NK-92 (cell line): ENCODE results near the gene DNAJA2.

ENCODE experiments used
- DNase-seq: peaks from one replicate; lab custom pipeline; 2025; ENCODE audit not compliant: unreplicated experiment; lab: John Stamatoyannopoulos, UW

DNAJA2 gene

DNA sequence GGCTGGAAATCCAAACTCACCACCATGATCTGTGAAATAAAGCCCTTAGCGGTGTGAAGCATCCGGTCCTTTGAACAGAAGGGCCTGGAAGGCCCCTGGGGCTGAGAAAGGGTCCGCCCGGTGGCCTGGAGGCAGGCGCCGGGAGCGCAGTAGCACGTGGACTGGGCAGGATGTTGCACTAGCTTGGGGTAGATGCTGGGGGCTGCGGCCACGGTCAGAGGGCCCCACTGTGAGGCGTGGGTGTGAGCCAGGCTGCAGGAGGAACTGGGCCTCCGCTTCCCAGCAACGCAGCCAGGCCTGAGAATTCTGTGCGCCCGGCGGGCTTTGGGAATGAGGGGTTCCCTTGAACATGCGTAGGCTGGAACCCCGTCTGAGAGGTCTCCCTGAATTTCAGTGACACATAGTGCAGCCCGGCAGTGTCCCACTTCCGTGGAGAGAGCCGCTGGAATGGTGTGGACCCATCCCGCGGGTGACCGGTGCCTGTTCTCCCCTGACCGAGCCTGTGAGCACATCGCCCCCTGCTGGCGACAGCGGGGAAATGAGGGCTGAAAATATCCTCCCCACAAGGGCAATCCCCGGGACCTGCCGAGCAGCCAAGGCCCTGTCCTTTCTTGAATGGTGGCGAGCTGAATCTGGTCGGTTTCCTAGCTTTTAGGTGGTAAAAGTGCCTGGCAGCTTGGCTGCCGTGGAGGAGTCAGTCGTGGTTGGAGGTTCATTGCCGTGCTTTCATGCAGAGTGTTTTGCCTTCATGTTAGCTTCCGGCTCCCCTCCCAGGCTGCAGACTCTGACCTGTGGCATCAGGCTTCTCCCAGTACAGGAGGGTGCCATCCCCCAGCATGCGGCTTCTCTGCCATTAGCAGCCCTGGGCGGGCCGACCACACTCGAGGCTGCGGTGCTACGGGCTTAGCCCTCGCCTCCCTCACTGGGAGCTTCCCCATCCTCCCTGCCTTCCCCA is 43.8 kb downstream of the DNAJA2 start:
- no peak for DNase-seq

DNA sequence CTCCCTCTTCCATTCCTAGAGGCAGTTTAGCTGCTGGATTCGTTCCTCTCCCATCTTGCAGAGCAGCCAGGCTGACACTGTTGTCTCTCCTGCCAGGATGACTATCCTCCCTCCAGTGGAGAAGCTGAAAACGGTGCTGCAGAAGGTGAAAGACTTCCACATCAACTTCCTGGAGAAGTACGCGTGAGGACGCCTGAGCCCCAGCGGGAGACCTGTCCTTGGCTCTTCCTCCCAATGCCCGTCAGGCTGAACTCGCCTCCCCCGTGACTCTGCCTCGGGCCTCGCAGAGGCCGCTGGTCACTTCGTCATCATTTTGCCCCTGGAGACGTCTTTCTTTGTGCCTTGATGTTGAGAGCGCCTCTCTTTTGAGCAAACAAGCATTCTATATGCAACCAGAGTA is 44.7 kb downstream of the DNAJA2 start:
- DNase-seq, result no peak

DNA sequence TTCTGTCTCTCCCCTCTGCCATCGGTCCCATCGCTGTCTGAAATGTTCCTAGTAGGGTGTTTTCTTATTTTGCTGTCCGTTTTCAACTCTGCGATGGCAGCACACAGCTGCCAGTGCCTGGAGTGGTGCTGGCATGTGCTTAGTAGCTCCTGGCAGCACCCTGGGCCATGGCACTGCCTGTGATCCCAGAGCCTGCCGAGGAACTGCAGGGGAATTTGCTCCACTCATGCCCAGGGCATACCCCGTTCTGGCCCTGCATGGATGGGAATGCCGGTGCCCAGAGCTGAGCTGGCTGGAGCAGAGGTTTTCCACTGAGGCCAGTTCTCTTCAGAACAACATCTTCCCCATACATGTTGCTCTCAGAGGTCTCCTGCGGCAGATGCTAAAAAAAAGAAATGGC is 46.2 kb downstream of the DNAJA2 start:
- no peak for DNase-seq

DNA sequence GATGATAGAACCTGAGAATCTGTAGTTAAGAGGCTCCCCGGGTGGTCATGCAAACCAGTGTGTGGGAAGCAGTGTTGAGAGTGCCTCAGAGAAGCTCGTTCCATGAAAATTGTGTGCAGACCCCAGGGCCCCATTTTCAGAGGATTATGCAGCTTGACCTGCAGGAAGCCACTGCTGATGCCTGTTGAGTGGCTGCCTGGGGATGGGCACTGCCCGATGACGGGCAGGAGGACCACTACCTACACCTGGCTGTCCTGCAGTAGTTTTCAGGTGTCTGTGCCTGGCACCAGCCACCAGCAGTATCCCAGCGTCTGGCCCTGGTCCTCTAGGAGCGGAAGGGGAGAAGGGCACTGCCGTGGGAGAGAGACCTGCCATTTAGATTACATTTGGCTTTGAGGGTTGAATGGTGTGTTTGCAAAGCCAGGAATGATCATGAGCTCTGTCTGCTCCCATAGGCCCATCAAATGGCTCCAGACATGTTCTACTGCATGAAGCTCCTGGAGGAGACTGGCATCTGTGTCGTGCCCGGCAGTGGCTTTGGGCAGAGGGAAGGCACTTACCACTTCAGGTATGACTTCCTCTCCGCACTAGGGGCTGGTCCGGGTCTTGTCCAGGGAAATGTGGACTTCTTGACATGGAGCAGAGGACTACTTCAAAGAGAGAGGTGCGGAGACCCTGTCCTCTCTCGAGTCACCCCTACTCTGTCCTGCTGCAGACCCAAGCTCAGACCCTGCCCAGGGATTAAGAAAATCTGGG is 46.8 kb downstream of the DNAJA2 start:
- DNase-seq, result no peak

DNA sequence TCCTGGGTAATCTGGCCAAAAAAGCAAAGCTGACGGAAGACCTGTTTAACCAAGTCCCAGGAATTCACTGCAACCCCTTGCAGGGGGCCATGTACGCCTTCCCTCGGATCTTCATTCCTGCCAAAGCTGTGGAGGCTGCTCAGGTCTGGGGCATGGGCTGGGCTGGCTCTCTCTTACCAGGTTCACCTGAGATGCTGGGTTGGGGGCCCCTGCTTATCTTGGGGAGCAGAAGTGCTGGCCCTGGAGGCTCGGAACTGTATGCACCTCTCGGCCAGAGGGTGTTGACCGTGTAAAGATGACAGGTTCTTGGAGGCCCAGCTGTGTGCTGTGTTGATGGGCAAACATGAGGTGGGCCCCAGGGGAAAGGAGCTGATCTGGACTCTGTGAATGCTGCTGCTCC is 49.1 kb downstream of the DNAJA2 start:
- DNase-seq, result no peak

DNA sequence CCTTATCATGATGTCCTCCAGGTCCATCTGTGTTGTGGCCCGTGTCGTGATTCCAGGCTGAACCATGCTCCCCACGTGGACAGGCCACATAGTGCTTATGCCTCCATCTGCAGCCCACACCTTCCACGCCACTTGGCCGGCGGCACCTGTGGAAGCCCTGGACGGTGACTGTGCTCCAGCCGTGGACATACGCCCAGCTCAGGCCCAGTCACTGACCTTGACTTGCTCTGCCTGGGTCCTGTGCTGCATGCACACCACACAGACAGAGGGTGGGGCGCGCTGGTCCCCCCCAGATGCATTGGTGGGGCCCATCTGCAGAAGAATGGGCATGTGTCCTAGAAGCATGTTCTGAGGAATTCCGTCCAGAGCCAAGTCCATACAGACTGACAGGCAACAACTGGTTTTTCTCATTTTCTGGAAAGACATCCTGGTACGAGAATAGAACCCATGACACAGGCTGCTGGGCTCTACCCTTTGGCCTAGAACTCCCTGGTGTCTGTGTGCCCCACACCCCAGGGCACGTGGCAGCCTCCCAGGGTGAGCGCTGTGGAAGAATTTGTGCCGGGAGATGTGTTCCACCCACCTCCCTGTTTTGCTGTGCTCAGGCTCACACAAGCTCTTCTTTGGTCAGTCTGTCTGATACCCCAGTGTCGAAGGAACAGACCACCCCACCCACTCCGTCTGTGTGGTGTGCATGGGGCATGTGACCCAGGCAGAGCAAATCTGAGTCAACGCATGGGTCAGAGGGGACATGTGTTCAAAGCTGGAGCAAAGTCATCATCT is 49.8 kb downstream of the DNAJA2 start:
- no peak for DNase-seq

DNA sequence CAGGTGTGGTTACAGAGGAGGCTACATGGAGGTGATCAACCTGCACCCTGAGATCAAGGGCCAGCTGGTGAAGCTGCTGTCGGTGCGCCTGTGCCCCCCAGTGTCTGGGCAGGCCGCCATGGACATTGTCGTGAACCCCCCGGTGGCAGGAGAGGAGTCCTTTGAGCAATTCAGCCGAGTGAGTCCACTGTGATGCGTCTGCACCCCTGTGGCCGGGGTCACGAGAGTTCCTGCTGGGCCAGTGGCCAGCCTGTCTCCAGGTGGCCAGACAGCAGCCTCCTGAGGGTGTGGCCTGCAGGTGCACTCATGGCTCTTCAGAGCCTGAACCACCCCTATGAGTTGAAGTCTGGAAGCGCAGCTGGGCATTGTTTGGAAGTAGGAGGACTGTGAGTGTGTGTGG is 51.2 kb downstream of the DNAJA2 start:
- DNase-seq, result no peak

DNA sequence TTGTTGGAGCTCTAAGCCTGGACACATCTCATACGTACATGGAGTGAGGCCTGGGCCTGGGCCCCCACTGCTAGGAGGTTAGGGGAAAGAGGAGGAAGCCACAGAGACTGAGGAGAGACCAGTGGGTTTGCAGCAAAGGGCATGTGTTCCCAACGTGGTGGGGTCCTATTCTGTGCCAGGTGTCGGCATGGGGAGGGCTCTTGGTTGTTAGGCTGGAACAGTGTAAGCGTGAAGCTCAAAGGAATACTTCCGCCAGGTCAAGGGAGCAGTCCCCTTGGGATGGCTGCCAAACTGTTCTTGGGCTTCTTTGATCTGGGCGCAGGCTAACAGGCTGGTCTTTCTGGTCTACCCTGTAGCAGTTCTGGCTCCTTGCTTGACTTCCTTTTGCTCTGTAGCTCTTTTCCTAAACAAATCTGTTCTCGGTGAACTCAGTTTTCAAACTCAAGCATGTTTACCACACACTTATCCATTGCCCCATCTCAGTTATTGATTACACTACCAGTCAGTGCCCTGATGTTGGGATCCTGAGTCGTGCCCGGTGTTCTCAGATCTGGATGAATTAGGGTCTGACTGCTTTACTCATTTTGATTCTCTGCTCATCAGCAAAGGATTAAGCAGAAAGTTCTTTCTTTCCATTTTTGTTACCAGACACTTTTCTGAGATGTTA is 52.9 kb downstream of the DNAJA2 start:
- no peak for DNase-seq

DNA sequence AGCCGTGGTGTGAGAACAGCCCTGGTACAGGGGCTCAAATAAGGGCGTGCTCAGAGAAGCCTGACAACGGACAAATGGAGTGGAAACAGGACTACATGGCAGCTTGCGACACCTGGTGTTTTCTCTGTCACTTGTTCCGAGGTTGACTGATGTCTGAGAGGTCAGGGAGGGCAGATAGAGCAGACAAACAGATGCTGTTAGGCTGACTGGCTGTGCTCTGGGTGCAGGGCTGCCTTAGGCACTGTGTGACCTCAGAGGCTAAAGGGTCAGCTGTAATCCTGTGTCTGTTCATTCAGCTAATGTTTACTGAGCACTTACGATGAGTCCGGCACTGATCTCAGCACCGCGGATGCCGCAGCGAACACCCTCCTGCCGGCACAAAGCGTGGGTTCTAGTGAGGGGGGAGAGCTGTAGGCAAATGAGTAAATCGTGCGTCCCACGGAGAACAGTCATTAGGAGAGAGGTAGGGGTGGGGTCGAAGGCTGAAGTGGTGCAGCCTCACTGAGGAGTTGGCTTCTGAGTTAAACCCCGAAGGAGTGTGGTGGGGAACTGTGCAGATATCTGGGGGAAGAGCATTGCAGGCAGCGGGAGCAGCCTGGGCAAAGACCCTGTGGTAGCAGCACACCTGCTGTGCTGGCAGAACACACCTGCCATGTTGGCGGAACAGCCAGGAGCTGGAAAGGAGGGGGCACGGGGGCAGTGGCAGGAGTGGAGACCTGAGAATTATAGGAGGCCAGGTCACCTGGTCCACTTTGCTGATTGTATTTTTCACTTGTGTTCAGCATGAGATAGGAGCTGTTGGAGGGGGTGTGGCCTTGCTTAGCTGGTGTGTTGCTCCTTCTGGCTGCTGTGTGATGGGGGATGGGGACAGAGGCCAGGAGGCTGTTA is 54.3 kb downstream of the DNAJA2 start:
- DNase-seq, result no peak

DNA sequence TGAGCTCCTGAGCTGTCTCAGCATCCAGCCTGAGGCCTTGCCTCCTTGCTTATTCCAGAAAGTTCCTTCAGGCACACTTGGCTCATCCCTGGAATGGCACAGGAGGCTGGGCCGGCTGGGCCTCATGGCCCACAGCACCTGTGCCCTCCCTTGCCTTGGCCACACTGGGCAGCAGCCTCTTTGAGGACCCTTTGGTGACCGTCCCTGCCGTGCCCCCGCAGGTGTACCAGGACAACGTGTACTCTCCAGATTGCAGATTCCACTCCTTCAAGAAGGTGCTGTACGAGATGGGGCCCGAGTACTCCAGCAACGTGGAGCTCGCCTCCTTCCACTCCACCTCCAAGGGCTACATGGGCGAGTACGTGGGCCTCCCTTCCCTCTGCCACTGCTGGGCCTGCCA is 55.1 kb downstream of the DNAJA2 start:
- DNase-seq, result no peak

DNA sequence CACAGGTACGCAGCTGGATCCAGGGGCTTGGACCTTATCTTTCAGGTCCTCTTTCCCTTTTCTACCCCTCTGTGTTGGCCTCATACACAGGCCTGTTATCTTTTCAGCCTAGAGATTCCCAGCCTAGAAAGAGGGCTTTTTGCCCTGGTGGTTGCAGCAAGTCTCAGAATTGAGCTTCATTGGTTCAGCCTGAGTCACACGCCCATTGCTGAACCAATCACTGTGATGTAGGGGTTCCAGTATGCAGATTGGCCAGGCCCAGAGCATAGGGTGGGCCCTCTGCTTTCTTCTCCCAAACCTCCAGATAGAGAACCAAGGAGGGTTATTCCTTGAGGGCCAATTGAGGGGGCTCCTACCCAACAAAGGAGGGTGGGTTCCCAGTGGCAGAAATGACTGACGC is 56.5 kb downstream of the DNAJA2 start:
- DNase-seq, result no peak

DNA sequence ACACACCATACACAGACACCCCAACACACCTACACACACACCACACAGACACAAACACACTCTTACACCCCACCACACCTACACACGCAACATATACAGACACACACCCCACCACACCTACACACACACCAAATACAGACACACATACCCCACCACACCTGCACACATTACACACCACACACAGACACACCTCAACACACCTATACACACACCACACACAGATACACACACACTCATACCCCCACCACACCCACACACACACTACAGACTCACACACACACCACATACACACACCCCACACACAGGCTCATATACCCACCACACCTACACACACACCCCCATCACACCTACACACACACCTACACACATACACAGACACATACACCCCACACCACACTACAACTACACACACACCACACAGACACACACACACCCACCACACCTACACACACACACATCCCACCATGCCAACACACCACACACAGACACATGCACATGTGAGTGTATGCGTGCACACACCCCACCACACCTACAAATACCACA is 57.9 kb downstream of the DNAJA2 start:
- no peak for DNase-seq

DNA sequence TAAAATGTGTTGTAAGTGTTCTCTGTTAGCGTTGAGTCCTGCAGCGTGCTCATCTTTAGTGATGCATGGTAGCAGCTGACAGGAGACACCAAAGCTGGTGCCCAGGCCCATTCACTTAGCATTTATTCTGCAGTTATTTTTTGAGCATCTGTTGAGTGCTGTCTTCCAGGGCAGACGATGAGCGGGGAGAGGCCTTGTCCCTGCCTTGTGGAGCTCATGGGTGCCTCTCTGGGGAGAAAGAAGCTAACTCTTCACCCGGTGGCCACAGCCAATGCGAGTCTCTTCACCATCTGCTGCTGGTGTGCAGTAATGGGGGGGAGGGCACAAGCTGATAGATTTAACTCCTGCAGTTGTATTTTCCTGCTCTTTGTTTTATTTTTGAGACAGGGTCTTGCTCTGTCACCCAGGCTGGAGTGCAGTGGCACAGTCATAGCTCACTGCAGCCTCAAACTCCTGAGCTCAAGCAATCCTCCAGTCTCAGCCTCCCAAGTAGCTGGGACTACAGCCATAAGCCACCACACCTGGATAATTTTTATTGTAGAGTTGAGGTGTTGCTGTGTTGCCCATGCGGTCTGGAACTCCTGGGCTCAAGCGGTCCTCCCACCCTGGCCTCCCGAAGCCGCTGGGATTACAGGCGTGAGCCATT is 58.8 kb downstream of the DNAJA2 start:
- no peak for DNase-seq

DNA sequence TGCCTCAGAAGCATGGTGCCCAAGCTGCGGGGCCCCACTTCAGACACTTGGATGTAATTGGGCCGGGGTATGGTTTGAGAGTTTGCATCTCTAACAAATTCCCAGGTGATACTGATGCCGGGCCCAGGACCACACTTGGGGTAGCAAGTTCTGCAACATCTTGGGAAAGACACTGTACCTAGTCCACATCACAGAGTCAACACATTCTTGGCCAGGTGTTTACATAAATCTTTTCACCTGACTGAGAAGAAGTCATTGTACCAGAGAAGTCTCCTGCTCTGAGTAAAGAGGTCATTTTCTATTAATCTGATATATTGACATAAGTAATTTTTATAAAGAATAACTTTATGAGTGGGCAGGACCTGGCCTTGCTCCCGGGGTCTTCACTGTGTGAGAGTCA is 61.8 kb downstream of the DNAJA2 start:
- no peak for DNase-seq

DNA sequence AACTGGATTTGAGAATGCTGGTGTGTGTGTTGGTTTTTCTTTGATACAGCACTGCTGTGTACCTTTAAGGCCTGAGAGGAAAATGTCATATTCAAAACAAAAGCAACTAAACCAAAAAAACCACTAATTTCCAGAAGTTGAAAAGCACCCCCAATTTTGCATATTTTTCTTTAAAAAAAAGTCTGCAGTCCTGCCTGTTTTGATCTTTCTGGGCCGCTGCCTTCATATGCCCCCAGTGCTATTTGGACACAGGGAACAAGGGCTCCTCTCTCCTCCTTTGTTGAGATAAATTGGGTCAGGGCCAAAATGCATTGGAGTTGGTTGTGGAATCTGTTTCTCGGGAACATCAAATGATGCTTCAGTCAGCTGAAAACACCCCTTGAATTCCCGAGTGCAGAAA is 62.4 kb downstream of the DNAJA2 start:
- DNase-seq, result no peak

DNA sequence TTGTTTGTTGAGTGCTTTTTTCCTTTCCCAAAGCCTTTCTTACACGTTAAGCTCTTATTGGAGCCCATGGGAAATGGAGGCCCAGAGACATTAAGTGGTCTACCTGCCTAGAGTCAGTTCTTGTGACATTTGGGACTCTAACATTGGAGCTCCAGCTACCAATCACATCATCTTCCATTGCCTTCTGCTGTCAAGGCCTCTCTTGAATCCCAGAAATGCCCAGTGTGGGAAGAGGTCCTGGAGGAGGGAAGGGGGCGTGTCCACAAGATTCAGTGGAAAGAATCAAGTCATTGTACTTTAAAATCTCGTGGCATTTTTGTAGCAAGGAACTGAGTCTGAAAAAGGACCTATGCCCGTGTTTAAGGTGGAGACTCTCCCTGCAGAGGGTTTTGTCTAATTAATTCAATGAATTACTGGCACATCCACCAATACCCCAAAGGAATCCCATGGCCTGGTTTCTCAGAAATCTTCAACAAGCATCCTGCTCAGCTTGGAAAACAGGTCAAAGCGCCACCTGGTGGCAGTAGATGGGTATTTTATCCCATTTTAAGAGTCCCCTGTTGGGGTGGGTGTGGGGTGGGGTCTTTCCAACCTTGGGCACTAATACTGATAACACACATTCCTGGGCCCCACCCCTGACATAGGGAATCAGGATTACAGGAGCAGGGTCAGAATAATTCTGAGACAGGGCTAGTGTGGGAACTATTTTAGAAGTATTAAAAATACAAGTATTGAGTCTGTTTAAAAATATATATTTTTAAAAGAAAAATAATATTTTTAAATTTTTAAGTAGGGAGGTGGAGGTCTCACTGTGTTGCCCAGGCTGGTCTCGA is 64.7 kb downstream of the DNAJA2 start:
- DNase-seq, result no peak

DNA sequence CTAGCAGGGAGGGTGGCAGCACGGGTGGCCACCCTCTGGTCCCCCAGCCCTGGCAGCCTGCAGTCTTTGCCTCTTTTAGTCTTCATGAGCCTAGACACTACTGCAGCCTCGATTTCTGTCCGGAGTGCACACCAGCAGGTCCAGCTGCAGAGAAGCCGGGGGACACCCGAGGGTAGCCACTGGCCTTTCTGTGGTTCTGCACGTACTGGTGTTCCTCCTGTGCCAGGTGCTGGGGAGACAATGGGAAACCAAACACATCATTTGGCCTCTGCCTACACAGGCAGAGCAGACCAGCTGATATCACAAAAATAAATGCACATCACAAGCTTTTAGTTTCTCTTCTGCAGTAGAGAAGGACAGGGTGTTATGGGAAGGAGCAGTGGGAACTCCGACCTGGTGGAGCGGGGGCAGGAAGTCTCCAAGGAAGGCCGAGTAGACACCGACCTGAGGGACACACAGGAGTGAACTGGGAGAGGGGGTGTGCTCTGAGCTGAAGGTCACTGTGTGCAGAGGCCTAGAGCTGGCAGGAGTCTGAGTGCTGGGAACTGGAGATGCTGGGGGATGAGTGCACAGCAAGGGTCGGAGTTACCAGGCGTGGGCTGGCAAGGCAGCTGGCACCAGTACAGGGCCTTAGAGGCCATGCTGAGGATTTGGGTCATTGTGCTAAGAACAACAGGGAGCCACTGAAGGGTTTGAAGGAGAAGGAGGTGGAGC is 66.3 kb downstream of the DNAJA2 start:
- no peak for DNase-seq
